Skin epidermis (tissue), 12 donors: ENCODE measurements around the gene TRAK1.

Experiments
- H3K27ac ChIP-seq, 21 experiments: fragments of 200-600 bp; sonication (generic) in 11 of 21; one replicate each; pipeline ENCODE4 v1.5.0; 2020; ENCODE audit warnings: mild to moderate bottlenecking in 3 of 21, inconsistent platforms in 2 of 21, moderate library complexity in 2 of 21
- H3K4me3 ChIP-seq, 7 experiments: fragments of 200-600 bp; sonication (generic) in 2 of 7; one replicate each; pipeline ENCODE4 v1.5.0; 2020; ENCODE audit warnings: inconsistent platforms in 2 of 7, mild to moderate bottlenecking in 2 of 7, moderate library complexity in 1 of 7

Gene TRAK1

GRCh38 chr3:42222942-42223693 is 132.0 kb downstream of the TRAK1 start:
- H3K27ac ChIP-seq, result no peak overlapping the region
- no peak overlapping the region for H3K4me3 ChIP-seq

- Histone ChIP-seq H3K27ac (no peak overlapping the region), H3K4me3 (no peak overlapping the region)
These were observed 133.0 kb downstream of the TRAK1 start for GRCh38 chr3:42224178-42224577.

GRCh38 chr3:42224658-42225421 is 133.7 kb downstream of the TRAK1 start:
- H3K27ac ChIP-seq, result no peak overlapping the region

GRCh38 chr3:42225486-42226363 is 134.6 kb downstream of the TRAK1 start:
- Histone ChIP-seq H3K4me3 (no peak overlapping the region), H3K27ac (no peak overlapping the region)

More at GRCh38 chr3:42224658-42225421, 133.7 kb downstream of the TRAK1 start:
- H3K4me3 ChIP-seq, result no peak overlapping the region

GRCh38 chr3:42226470-42227425 is 135.6 kb downstream of the TRAK1 start:
- no peak overlapping the region for H3K27ac ChIP-seq
- no peak overlapping the region for H3K4me3 ChIP-seq

GRCh38 chr3:42228796-42229195 is 137.6 kb downstream of the TRAK1 start:
- Histone ChIP-seq H3K27ac (no peak overlapping the region), H3K4me3 (no peak overlapping the region)

GRCh38 chr3:42229266-42229941 is 138.2 kb downstream of the TRAK1 start:
- Histone ChIP-seq H3K4me3 (no peak overlapping the region), H3K27ac (no peak overlapping the region)

GRCh38 chr3:42229942-42230688 is 139.0 kb downstream of the TRAK1 start:
- H3K27ac ChIP-seq, result no peak overlapping the region
- H3K4me3 ChIP-seq, result no peak overlapping the region

GRCh38 chr3:42230860-42231259 is 139.7 kb downstream of the TRAK1 start:
- Histone ChIP-seq H3K4me3 (no peak overlapping the region), H3K27ac (no peak overlapping the region)

- Histone ChIP-seq H3K4me3 (no peak overlapping the region), H3K27ac (no peak overlapping the region)
These were observed 144.4 kb downstream of the TRAK1 start for GRCh38 chr3:42235532-42235931.

- Histone ChIP-seq H3K27ac (no peak overlapping the region), H3K4me3 (no peak overlapping the region)
These were observed 145.5 kb downstream of the TRAK1 start for GRCh38 chr3:42236611-42237010.

- no peak overlapping the region for H3K27ac ChIP-seq
- no peak overlapping the region for H3K4me3 ChIP-seq
These were observed 154.9 kb downstream of the TRAK1 start for GRCh38 chr3:42246091-42246490.

- Histone ChIP-seq H3K27ac (no peak overlapping the region), H3K4me3 (no peak overlapping the region)
These were observed 156.4 kb downstream of the TRAK1 start for GRCh38 chr3:42247576-42248027.

- no peak overlapping the region for H3K27ac ChIP-seq
- no peak overlapping the region for H3K4me3 ChIP-seq
These were observed 159.6 kb downstream of the TRAK1 start for GRCh38 chr3:42250761-42251160.

- Histone ChIP-seq H3K4me3 (no peak overlapping the region), H3K27ac (no peak overlapping the region)
These were observed 163.4 kb downstream of the TRAK1 start for GRCh38 chr3:42254566-42254965.

- no peak overlapping the region for H3K27ac ChIP-seq
These were observed 165.1 kb downstream of the TRAK1 start for GRCh38 chr3:42256135-42256819.

GRCh38 chr3:42257007-42257406 is 165.8 kb downstream of the TRAK1 start:
- H3K27ac ChIP-seq, result no peak overlapping the region
- no peak overlapping the region for H3K4me3 ChIP-seq

More at GRCh38 chr3:42256135-42256819, 165.1 kb downstream of the TRAK1 start:
- H3K4me3 ChIP-seq, result no peak overlapping the region
